Lung (tissue), 12 donors: Measurements from ENCODE around the gene PSEN1. TPM values are rescaled to one million over a fixed set of nuclear protein-coding genes. Genes with fewer than 3 reads are reported as not detected.

Experiments used
- ATAC-seq: fragments of 200-7000 bp; cut with Tn5 transposase; one replicate; pipeline ENCODE4 v1.9.1; 2020; ENCODE audit warnings: moderate number of reproducible peaks; ENCODE audit not compliant: insufficient read depth, low FRiP score
- DNase-seq, 3 donors: peaks; one replicate each; pipeline ENCODE4 v3.0.0-alpha.2; 2013 to 2017
- H3K27ac ChIP-seq, 2 donors: one replicate each; pipeline ENCODE4 v1.5.1; 2013; ENCODE audit warnings: mild to moderate bottlenecking in 2 of 2, moderate library complexity in 2 of 2, control low read depth in 1 of 2, inconsistent platforms in 1 of 2, low read depth in 1 of 2, low read length in 1 of 2
- H3K27me3 ChIP-seq, 3 donors: one replicate each; pipeline ENCODE4 v1.5.1; 2013; ENCODE audit warnings: low read length in 2 of 3; ENCODE audit not compliant: control insufficient read depth in 3 of 3, insufficient read depth in 3 of 3
- H3K36me3 ChIP-seq, 4 donors: one replicate each; pipeline ENCODE4 v1.5.1; 2013; ENCODE audit warnings: low read length in 4 of 4, mild to moderate bottlenecking in 1 of 4, moderate library complexity in 1 of 4; ENCODE audit not compliant: control insufficient read depth in 4 of 4, insufficient read depth in 4 of 4
- H3K4me1 ChIP-seq, 5 donors: one replicate each; pipeline ENCODE4 v1.5.1; 2013; ENCODE audit warnings: low read length in 5 of 5, mild to moderate bottlenecking in 2 of 5, moderate library complexity in 1 of 5; ENCODE audit not compliant: control insufficient read depth in 5 of 5, insufficient read depth in 5 of 5
- H3K4me3 ChIP-seq: one replicate; pipeline ENCODE4 v1.5.1; 2013; ENCODE audit warnings: mild to moderate bottlenecking, control low read depth, moderate library complexity
- H3K9ac ChIP-seq, 2 donors: one replicate each; pipeline ENCODE4 v1.5.1; 2013; ENCODE audit warnings: low read length in 2 of 2, control low read depth in 1 of 2; ENCODE audit not compliant: insufficient read depth in 1 of 2
- H3K9me3 ChIP-seq, 4 donors: one replicate each; pipeline ENCODE4 v1.5.1; 2013; ENCODE audit warnings: low read length in 3 of 4, mild to moderate bottlenecking in 1 of 4, moderate library complexity in 1 of 4; ENCODE audit not compliant: control insufficient read depth in 4 of 4, insufficient read depth in 3 of 4
- WGBS, 2 donors: extraction: QIAGEN DNeasy Blood & Tissue Kit; methylation state at CpG; one replicate each; pipeline ENCODE4 v1.1.7; 2013; 5-methylcytosine and 5-hydroxymethylcytosine counted together
- polyA plus RNA-seq, 2 donors: library from polyadenylated mRNA; stranded (reverse); fragments of 200-250 nt; gene quantifications; one replicate each; pipeline ENCODE4 v1.2.1, GENCODE V29; 2013
- total RNA-seq, 2 donors: library from RNA; depleted of rRNA in 1 of 2; stranded (reverse); fragments of >200 nt in 1 of 2; gene quantifications; one replicate each; pipeline ENCODE4 v1.2.1, GENCODE V29; 2014 to 2021
- TF ChIP-seq, protein P1 (sequence below): IDR thresholded peaks from 2 replicates; pipeline ENCODE4 v1.5.1; 2012; ENCODE audit warnings: mild to moderate bottlenecking; ENCODE audit errors: control extremely low read depth, extremely low read depth
- donor health status: control.
- donor health status: control.
- donor health status: Bipolar disorder and iron deficiency.
- donor health status: healthy.
- donor health status: DM: yes; HTN: yes; CAD: no.

PSEN1 gene
- total and polyA plus RNA-seq, 4 donors = 33.6 to 64.7 (median 50.6) TPM

DNA sequence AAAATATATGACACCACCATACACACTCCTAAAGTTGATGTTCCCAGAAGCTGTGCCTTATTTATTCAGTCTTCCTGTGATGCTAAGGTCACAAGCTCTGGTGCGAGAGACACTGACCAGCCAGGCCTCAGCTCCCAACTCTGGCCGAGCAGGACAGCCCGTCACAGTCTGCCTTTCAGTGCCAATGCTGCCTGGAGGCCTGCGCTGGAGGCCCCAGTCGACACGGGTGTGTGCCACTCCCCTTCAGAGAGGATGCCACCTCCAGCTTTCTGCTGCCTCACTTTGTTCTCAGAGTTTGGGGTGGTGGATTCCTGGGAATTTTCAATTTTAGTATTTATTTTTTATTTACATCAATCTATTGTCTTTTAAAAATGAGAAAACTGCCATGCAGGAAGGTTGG, 93.7 kb downstream of the PSEN1 start:
- H3K36me3 ChIP-seq = peaks cover 0 to 2% (median 0%) of the 10 kb centered on the region in 4 donors
- no peak overlapping the region for H3K27ac ChIP-seq
- ATAC-seq (no peak), DNase-seq (no peak)
- no peak overlapping the region for H3K4me3 ChIP-seq
- H3K9me3 ChIP-seq = peaks cover 0 to 2% (median 0%) of the 10 kb centered on the region in 4 donors
- 92 to 97% methylated on average over 6 of the region's 6 CpGs for WGBS, 2 donors
- H3K27me3 ChIP-seq = no peaks in the 10 kb centered on the region
- no peak overlapping the region for H3K9ac ChIP-seq
- TF ChIP-seq, protein P1, sequence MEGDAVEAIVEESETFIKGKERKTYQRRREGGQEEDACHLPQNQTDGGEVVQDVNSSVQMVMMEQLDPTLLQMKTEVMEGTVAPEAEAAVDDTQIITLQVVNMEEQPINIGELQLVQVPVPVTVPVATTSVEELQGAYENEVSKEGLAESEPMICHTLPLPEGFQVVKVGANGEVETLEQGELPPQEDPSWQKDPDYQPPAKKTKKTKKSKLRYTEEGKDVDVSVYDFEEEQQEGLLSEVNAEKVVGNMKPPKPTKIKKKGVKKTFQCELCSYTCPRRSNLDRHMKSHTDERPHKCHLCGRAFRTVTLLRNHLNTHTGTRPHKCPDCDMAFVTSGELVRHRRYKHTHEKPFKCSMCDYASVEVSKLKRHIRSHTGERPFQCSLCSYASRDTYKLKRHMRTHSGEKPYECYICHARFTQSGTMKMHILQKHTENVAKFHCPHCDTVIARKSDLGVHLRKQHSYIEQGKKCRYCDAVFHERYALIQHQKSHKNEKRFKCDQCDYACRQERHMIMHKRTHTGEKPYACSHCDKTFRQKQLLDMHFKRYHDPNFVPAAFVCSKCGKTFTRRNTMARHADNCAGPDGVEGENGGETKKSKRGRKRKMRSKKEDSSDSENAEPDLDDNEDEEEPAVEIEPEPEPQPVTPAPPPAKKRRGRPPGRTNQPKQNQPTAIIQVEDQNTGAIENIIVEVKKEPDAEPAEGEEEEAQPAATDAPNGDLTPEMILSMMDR = no peak
- H3K4me1 ChIP-seq = peaks cover 0 to 39% (median 11%) of the 10 kb centered on the region in 5 donors

DNA sequence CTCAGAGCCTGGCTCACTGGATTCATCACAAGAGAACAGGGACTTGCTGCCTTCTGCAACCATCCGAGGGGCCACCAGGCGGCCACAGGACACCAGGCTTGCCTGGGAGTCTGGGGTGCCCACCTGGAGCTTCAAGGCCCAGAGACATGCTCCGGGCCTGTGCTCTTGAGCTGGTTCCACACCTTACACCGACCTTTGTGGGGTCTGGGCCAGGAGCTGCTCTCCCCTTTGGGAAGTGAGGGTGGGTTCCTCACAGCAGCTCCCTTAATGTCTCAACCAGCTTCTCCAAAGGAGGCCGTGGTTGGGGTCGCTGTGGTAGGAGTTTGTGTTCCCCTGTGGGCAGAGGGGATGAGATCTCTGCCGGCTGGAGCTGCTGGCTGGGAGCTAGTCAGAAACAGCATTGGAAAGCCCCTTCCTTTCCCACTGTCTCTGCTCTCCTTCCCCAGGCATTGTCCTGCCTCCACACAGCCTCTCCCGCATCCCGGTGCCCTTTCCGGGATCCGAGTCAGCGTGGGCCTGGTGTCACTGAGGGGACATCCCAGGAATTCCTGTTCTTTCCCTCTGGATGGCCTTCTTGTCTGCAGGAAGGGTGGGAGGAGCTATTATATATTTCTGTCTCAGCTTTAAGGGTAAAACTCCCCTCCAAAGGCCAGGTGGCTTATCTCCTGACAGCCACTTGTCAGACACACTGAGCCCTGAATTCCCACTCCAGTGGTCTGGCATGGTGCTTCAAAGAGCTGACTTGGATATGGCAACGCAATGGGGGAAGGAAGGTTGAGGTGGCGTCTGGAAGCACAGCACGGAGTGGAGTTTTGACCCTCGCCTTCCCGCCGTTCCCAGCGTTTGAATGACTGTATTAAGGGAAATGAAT, 95.9 kb downstream of the PSEN1 start:
- Histone ChIP-seq H3K9ac (no peak overlapping the region), H3K27ac (no peak overlapping the region), H3K4me3 (no peak overlapping the region), H3K9me3 (peaks cover 0 to 2% (median 0%) of the 10 kb centered on the region in 4 donors), H3K36me3 (peaks cover 0 to 2% (median 0%) of the 10 kb centered on the region in 4 donors), H3K4me1 (peaks cover 0 to 53% (median 13%) of the 10 kb centered on the region in 5 donors), H3K27me3 (peaks cover 0 to 10% (median 4%) of the 10 kb centered on the region in 3 donors)
- TF ChIP-seq, protein P1 = no peak
- 49 to 62% methylated on average over 19 of the region's 19 CpGs for WGBS, 2 donors
- no peak for ATAC-seq
- DNase-seq = peak; percentile 63 to 71 (median 68)

DNA sequence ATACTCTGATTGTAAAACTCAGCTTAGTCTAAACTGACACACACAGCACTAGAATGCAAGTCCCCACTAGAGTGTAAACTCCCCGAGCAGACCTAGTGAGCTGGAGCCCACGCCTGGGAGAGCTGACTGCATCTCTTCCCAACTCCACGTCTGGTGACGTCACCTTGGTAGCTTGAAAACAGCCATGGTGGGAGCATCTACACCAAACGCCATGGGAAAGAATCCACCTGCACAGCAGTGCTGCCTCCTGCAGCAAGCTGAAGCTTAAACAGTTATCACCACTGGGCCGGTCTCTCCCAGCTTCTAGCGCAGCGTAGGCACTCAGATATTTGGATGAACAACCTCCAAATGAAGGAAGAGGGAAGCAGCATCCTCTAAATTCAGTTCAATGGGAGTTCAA, 96.7 kb downstream of the PSEN1 start:
- Histone ChIP-seq H3K27me3 (peaks cover 0 to 10% (median 4%) of the 10 kb centered on the region in 3 donors), H3K9ac (no peak overlapping the region), H3K4me1 (peaks cover 0 to 53% (median 17%) of the 10 kb centered on the region in 5 donors), H3K27ac (no peak overlapping the region), H3K4me3 (no peak overlapping the region), H3K9me3 (peaks cover 0 to 2% (median 0%) of the 10 kb centered on the region in 4 donors), H3K36me3 (no peaks in the 10 kb centered on the region)
- no peak for ATAC-seq
- no peak for DNase-seq
- 79 to 84% methylated on average over 8 of the region's 8 CpGs for WGBS, 2 donors
- TF ChIP-seq, protein P1 = no peak
